Mesothelial cell of epicardium (in vitro differentiated cells): ENCODE results near the gene DXO. TPM values are rescaled to one million over a fixed set of nuclear protein-coding genes. Genes with fewer than 3 reads are reported as not detected.

ENCODE experiments used
- DNase-seq, 2 experiments: peaks; one replicate each; pipeline ENCODE4 v3.0.0; 2021; ENCODE audit warnings: low spot score in 2 of 2; ENCODE audit not compliant: unreplicated experiment in 2 of 2
- H3K27ac Mint-ChIP-seq: 2 replicates; pipeline ENCODE4 v1.8.0; 2021; ENCODE audit warnings: mixed read lengths
- H3K27me3 Mint-ChIP-seq: 2 replicates; pipeline ENCODE4 v1.8.0; 2021; ENCODE audit warnings: low read depth, mixed read lengths
- H3K36me3 Mint-ChIP-seq: 2 replicates; pipeline ENCODE4 v1.8.0; 2021; ENCODE audit warnings: mixed read lengths
- H3K4me1 Mint-ChIP-seq: 2 replicates; pipeline ENCODE4 v1.8.0; 2021; ENCODE audit warnings: mixed read lengths
- H3K4me3 Mint-ChIP-seq: 2 replicates; pipeline ENCODE4 v1.8.0; 2021; ENCODE audit warnings: mild to moderate bottlenecking, moderate library complexity, mixed read lengths
- H3K9me3 Mint-ChIP-seq: 2 replicates; pipeline ENCODE4 v1.8.0; 2021; ENCODE audit warnings: mixed read lengths
- CTCF ChIP-seq: fragments of 200-600 bp; sonication (generic); IDR thresholded peaks from one replicate; pipeline ENCODE4 v1.5.0; 2021; ENCODE audit warnings: antibody characterized with exemption; ENCODE audit not compliant: unreplicated experiment
- total RNA-seq: library from RNA; stranded (reverse); gene quantifications from 3 replicates; pipeline ENCODE4 v1.2.1, GENCODE V29; 2021

DXO gene
- total RNA-seq, 1 donor from 2014 or later, result 28.1 TPM

- Mint-ChIP-seq H3K4me1 (peaks cover 27% of the 10 kb centered on the region), H3K27ac (peak within 1 kb of the TSS; percentile 94), H3K36me3 (peaks cover 43% of the 10 kb centered on the region), H3K27me3 (no peaks in the 10 kb centered on the region), H3K9me3 (no peaks in the 10 kb centered on the region), H3K4me3 (peak within 1 kb of the TSS; percentile 97)
- peak; percentile 96 to 97 for DNase-seq
- no peak for TF ChIP-seq CTCF
These were observed 12.9 kb downstream of the DXO start, which contains the start of the genes NELFE and SKIC2 for GRCh38 chr6:31958741-31959739. TSS of gene NELFE (minus strand) at chr6:31958971. CDS start at chr6:31958446, 525 bp downstream. TSS of gene SKIC2 (plus strand) at chr6:31959175. CDS start at chr6:31959193, 18 bp downstream.

- H3K36me3 Mint-ChIP-seq, result peaks cover 45% of the 10 kb centered on the region
- no peaks in the 10 kb centered on the region for H3K9me3 Mint-ChIP-seq
- peak overlapping the region; percentile 94 for H3K27ac Mint-ChIP-seq
- no peak for TF ChIP-seq CTCF
- no peaks in the 10 kb centered on the region for H3K27me3 Mint-ChIP-seq
- H3K4me1 Mint-ChIP-seq, result peaks cover 27% of the 10 kb centered on the region
- H3K4me3 Mint-ChIP-seq, result peak overlapping the region; percentile 97
- DNase-seq, result no peak
These were observed 13.6 kb downstream of the DXO start for GRCh38 chr6:31958412-31958740.

GRCh38 chr6:31956796-31957195, 15.1 kb downstream of the DXO start:
- peaks cover 41% of the 10 kb centered on the region for H3K36me3 Mint-ChIP-seq
- no peaks in the 10 kb centered on the region for H3K27me3 Mint-ChIP-seq
- peak overlapping the region; percentile 97 for H3K4me3 Mint-ChIP-seq

GRCh38 chr6:31954511-31954910, 17.4 kb downstream of the DXO start:
- TF ChIP-seq CTCF, result no peak
- Mint-ChIP-seq H3K4me1 (peaks cover 21% of the 10 kb centered on the region), H3K36me3 (peaks cover 33% of the 10 kb centered on the region), H3K9me3 (no peaks in the 10 kb centered on the region), H3K27ac (no peak overlapping the region), H3K27me3 (no peaks in the 10 kb centered on the region), H3K4me3 (no peak overlapping the region)
- DNase-seq, result no peak

More at GRCh38 chr6:31956796-31957195, 15.1 kb downstream of the DXO start:
- Mint-ChIP-seq H3K9me3 (no peaks in the 10 kb centered on the region), H3K27ac (no peak overlapping the region), H3K4me1 (peaks cover 27% of the 10 kb centered on the region)
- DNase-seq, result no peak
- no peak for TF ChIP-seq CTCF

GRCh38 chr6:31952890-31953289, 19.0 kb downstream of the DXO start:
- Mint-ChIP-seq H3K4me3 (no peak overlapping the region), H3K4me1 (peaks cover 8% of the 10 kb centered on the region), H3K9me3 (no peaks in the 10 kb centered on the region), H3K36me3 (peaks cover 33% of the 10 kb centered on the region), H3K27me3 (peaks cover 1% of the 10 kb centered on the region), H3K27ac (peak overlapping the region; percentile 11)
- DNase-seq, result no peak
- no peak for TF ChIP-seq CTCF
